ENCODE results near the gene GCH1. TPM values are rescaled to one million over a fixed set of nuclear protein-coding genes. Genes with fewer than 3 reads are reported as not detected.
"Not testable (repeated sequence)": the region's sequence is repeated elsewhere in the genome, so short reads cannot be mapped to it uniquely, and the experiment has no call there.

The GCH1 gene
- total RNA-seq, 1 experiment from 2014 or later: 16.7 TPM

GRCh38 chr14:54927551-54927950 is 24.9 kb upstream of the GCH1 start:
- POLR2A ChIA-PET: no interaction called here
- BruUV-seq (replicated peaks): no TSS peak
- no peaks in the 10 kb centered on the region for H3K27me3 ChIP-seq (ENCODE audit: insufficient read depth, low read length)
- no peaks in the 10 kb centered on the region for H3K9me2 ChIP-seq (ENCODE audit: insufficient read depth)
- no peak overlapping the region for H3K4me3 ChIP-seq (replicated peaks in 1 of 2; ENCODE audit: low read depth in 1 of 2, low read length in 2 of 2)
- TF ChIP-seq ZBTB33 (IDR thresholded peaks at IDR 0.05; ENCODE audit: extremely low read depth, insufficient replicate concordance, low read length) (no peak), RAD21 (IDR thresholded peaks at IDR 0.05; ENCODE audit: low read depth) (no peak), JUND (IDR thresholded peaks at IDR 0.05) (no peak), EZH2 (IDR thresholded peaks at IDR 0.05) (no peak), SP1 (IDR thresholded peaks at IDR 0.05; ENCODE audit: low read depth) (no peak)
- no peak overlapping the region for H3K4me2 ChIP-seq (ENCODE audit: low read length)
- H3K9me3 ChIP-seq (ENCODE audit: control insufficient read depth in 1 of 2, insufficient read depth in 1 of 2, low read depth in 1 of 2, low read length in 2 of 2): no peaks in the 10 kb centered on the region
- H3K79me2 ChIP-seq (ENCODE audit: insufficient read depth, low read length): no peaks in the 10 kb centered on the region
- no peaks in the 10 kb centered on the region for H4K20me1 ChIP-seq (ENCODE audit: insufficient read depth)
- H3K9ac ChIP-seq (ENCODE audit: low read length): no peak overlapping the region
- DNase-seq (ENCODE audit: low read depth, low spot score) (no peak), ATAC-seq (no peak)
- H2AFZ ChIP-seq (ENCODE audit: low read depth, low read length, poor library complexity, severe bottlenecking): no peak overlapping the region
- RAD21 ChIA-PET (ENCODE audit: low non-redundant PET in 1 of 2, low total read pairs in 2 of 2, uncharacterized antibody in 2 of 2, unreplicated experiment in 2 of 2): no interaction called here
- CTCF ChIA-PET: no interaction called here
- no peaks in the 10 kb centered on the region for H3K4me1 ChIP-seq (ENCODE audit: control insufficient read depth in 1 of 2, insufficient read depth in 2 of 2, low read length in 2 of 2)
- no peak overlapping the region for H3K27ac ChIP-seq (ENCODE audit: low read depth, low read length)
- intact Hi-C loops (cut with micrococcal nuclease): no loop called here
- H3K36me3 ChIP-seq (ENCODE audit: control insufficient read depth in 1 of 2, insufficient read depth in 2 of 2, low read length in 2 of 2): no peaks in the 10 kb centered on the region

GRCh38 chr14:54926570-54926969 is 23.9 kb upstream of the GCH1 start:
- CTCF ChIA-PET: not testable (repeated sequence)

More at GRCh38 chr14:54926570-54926969, 23.9 kb upstream of the GCH1 start:
- DNase-seq (ENCODE audit: low read depth, low spot score); ATAC-seq; H3K9me2 ChIP-seq (ENCODE audit: insufficient read depth); BruUV-seq (replicated peaks); H3K4me2 ChIP-seq (ENCODE audit: low read length); intact Hi-C loops (cut with micrococcal nuclease); H3K27me3 ChIP-seq (ENCODE audit: insufficient read depth, low read length); H3K9me3 ChIP-seq (ENCODE audit: control insufficient read depth in 1 of 2, insufficient read depth in 1 of 2, low read depth in 1 of 2, low read length in 2 of 2); H2AFZ ChIP-seq (ENCODE audit: low read depth, low read length, poor library complexity, severe bottlenecking); H4K20me1 ChIP-seq (ENCODE audit: insufficient read depth); RAD21 ChIA-PET (ENCODE audit: low non-redundant PET in 1 of 2, low total read pairs in 2 of 2, uncharacterized antibody in 2 of 2, unreplicated experiment in 2 of 2); POLR2A ChIA-PET; H3K9ac ChIP-seq (ENCODE audit: low read length); H3K4me3 ChIP-seq (replicated peaks in 1 of 2; ENCODE audit: low read depth in 1 of 2, low read length in 2 of 2); H3K27ac ChIP-seq (ENCODE audit: low read depth, low read length); H3K79me2 ChIP-seq (ENCODE audit: insufficient read depth, low read length); H3K36me3 ChIP-seq (ENCODE audit: control insufficient read depth in 1 of 2, insufficient read depth in 2 of 2, low read length in 2 of 2); H3K4me1 ChIP-seq (ENCODE audit: control insufficient read depth in 1 of 2, insufficient read depth in 2 of 2, low read length in 2 of 2): not testable (repeated sequence)
